Subcutaneous adipose tissue (tissue), 4 donors: Measurements from ENCODE around the gene AQP3. TPM values are rescaled to one million over a fixed set of nuclear protein-coding genes. Genes with fewer than 3 reads are reported as not detected.

ENCODE experiments used
- total RNA-seq, 4 donors: library from RNA; depleted of rRNA; stranded (reverse); fragments of >200 nt; gene quantifications; one replicate each; pipeline ENCODE4 v1.1.0, GENCODE V29; 2016
- TF ChIP-seq, protein P1 (sequence below): fragments of 450-650 bp; IDR thresholded peaks from one replicate; pipeline ENCODE4 v1.5.1; 2016; ENCODE audit warnings: low read depth, mild to moderate bottlenecking, control low read depth, antibody characterized with exemption, moderate library complexity

The AQP3 gene
- total RNA-seq, 4 donors from 2014 or later, result 2.1 to 38.1 (median 10.2) TPM

- TF ChIP-seq, protein P1, sequence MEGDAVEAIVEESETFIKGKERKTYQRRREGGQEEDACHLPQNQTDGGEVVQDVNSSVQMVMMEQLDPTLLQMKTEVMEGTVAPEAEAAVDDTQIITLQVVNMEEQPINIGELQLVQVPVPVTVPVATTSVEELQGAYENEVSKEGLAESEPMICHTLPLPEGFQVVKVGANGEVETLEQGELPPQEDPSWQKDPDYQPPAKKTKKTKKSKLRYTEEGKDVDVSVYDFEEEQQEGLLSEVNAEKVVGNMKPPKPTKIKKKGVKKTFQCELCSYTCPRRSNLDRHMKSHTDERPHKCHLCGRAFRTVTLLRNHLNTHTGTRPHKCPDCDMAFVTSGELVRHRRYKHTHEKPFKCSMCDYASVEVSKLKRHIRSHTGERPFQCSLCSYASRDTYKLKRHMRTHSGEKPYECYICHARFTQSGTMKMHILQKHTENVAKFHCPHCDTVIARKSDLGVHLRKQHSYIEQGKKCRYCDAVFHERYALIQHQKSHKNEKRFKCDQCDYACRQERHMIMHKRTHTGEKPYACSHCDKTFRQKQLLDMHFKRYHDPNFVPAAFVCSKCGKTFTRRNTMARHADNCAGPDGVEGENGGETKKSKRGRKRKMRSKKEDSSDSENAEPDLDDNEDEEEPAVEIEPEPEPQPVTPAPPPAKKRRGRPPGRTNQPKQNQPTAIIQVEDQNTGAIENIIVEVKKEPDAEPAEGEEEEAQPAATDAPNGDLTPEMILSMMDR, result no peak
Measured at GRCh38 chr9:33472881-33473615, 25.7 kb upstream of the AQP3 start.

DNA sequence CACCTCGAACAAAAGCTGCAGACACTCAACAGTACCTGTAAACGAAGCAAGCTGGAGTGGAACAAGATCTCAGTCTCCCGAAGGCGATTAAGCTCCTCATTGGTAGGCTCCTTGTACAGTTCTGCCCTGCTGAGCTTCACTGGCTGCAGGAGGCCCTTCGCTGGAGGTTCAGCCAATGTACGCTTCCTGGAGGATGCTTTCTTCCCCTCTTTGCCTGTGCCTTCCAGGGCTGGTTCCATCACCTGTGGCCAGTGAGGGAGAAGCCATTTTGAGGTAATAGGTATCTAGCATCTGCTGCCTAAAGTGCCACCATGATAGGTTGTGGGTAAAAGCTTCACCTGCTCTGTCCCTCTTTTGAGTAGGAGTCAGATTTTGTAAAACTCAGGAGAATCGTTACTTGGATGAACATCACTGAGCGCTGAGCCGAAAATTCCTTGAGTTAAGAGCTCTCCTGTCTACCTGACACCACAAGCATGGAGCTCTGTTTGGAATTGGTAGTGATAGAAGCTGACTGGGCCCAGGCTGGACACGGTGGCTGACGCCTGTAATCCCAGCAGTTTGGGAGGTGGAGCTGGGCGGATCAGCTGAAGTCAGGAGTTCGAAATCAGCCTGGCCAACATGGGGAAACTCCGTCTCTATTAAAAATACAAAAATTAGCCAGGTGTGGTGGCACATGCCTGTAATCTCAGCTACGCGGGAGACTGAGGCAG, 24.9 kb upstream of the AQP3 start:
- TF ChIP-seq, protein P1, result no peak

DNA sequence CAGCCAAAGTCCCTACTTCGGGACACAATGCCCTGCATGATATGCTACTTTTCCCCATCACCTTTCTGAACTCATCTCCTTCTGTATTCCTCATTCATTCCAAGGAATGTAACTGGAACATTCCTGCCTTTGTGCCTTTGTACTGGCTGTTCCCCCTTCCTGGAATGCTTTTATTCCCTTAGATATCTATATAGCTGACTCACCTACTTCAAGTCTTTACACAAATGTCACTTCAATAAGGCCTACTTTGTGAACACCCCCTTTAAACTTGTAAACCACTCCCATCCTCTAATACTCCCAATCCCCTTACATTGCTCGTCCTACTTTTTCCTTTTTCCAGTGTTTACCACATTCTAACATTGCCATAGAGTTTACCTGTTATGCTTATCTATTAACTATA, 24.0 kb upstream of the AQP3 start:
- TF ChIP-seq, protein P1, result no peak

DNA sequence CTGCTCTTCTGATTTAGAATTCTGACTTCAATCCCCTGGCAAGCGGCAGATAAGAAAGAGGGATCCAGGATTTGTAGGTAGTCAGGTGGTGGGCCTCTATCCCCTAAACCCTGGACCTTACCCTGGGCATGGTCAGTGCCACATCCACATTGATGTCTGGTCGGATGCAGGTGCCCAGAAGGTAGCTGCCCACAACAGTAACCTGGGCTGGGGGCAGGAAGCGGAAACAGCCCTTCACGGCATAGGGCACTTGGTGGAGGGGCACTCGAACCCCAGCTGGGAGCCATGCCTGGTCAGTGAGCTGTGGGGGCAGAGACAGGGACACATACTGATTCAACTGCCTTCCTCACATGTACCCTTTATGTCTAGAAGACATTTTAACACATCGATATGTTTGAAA, 22.5 kb upstream of the AQP3 start:
- TF ChIP-seq, protein P1, result no peak

GRCh38 chr9:33468797-33469621, 21.6 kb upstream of the AQP3 start:
- TF ChIP-seq, protein P1, result no peak

- TF ChIP-seq, protein P1, result no peak
Measured at GRCh38 chr9:33468215-33468730, 20.9 kb upstream of the AQP3 start.
